ENCODE results near the gene TLE7.
A peak's percentile ranks its signal among the peaks of the same experiment; 100 is the strongest.

The TLE7 gene

GRCh38 chr16:71442051-71442440 is at the start of gene TLE7:
Gene TLE7 (minus strand): TSS chr16:71442054. CDS start chr16:71433324, 8,730 bp downstream.
- Histone ChIP-seq H3K27me3 (ENCODE audit: control insufficient read depth, insufficient read depth, low read length) (peaks cover 3% of the 10 kb centered on the region), H3K4me1 (ENCODE audit: control insufficient read depth, insufficient read depth, low read length) (no peaks in the 10 kb centered on the region), H3K9ac (ENCODE audit: low read length) (no peak within 1 kb of the TSS), H3K9me3 (ENCODE audit: control insufficient read depth, low read length) (no peaks in the 10 kb centered on the region), H3K4me3 (ENCODE audit: low read length) (no peak within 1 kb of the TSS), H3K36me3 (ENCODE audit: control insufficient read depth, insufficient read depth, low read length) (no peaks in the 10 kb centered on the region)

- Histone ChIP-seq H3K36me3 (ENCODE audit: control insufficient read depth, insufficient read depth, low read length) (no peaks in the 10 kb centered on the region), H3K27me3 (ENCODE audit: control insufficient read depth, insufficient read depth, low read length) (no peaks in the 10 kb centered on the region), H3K9me3 (ENCODE audit: control insufficient read depth, low read length) (no peaks in the 10 kb centered on the region), H3K4me3 (ENCODE audit: low read length) (no peak overlapping the region), H3K4me1 (ENCODE audit: control insufficient read depth, insufficient read depth, low read length) (no peaks in the 10 kb centered on the region), H3K9ac (ENCODE audit: low read length) (no peak overlapping the region)
These were observed 49.2 kb upstream of the TLE7 start for GRCh38 chr16:71491054-71491453.

DNA sequence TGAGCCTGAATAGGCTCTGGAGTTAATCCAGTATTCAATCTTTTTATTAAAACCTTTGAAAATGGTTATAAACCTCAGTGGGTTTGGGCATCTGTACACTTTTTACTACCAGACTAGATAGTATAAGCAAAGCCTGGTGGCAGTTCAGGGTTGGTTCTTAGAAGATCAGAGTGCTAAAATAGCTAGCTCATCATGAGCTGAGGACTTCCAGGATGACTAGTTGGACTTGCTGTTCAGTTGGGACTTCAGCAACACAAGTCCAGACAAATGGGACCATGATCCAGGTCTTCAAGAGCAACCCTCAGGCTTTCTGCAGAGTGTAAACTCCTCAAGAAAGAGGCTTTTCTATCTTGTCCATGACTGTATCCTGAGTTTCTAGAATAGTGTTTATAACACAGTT is 48.5 kb upstream of the TLE7 start:
- Histone ChIP-seq H3K27me3 (ENCODE audit: control insufficient read depth, insufficient read depth, low read length) (no peaks in the 10 kb centered on the region), H3K4me1 (ENCODE audit: control insufficient read depth, insufficient read depth, low read length) (no peaks in the 10 kb centered on the region), H3K9ac (ENCODE audit: low read length) (no peak overlapping the region), H3K36me3 (ENCODE audit: control insufficient read depth, insufficient read depth, low read length) (no peaks in the 10 kb centered on the region), H3K9me3 (ENCODE audit: control insufficient read depth, low read length) (no peaks in the 10 kb centered on the region), H3K4me3 (ENCODE audit: low read length) (no peak overlapping the region)

DNA sequence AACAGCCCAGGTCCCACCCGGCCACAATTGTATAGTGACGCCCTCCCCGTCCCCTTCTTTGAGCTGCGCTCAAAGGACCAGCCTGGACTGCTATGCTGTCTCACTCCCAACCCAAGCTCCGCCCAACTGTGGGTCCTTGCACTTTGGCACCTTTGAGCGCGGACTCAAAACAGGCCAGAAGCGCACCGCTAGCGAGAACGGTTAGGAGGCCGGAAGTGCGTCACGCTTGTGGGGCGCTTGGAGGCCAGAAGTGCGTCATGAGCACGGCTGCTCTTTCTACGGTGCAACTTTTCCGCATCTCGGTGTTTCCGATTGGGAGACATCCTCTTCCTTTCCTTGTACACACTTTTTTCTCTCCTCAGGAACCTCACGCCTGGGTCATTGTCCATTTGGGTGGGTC is 47.3 kb upstream of the TLE7 start, which contains the start of gene ZNF19:
TSS of gene ZNF19 (minus strand) at position 203 of the 400 bp plus-strand sequence. CDS start 7,210 bp downstream, outside the sequence.
- H3K27me3 ChIP-seq (ENCODE audit: control insufficient read depth, insufficient read depth, low read length), result no peaks in the 10 kb centered on the region
- H3K9me3 ChIP-seq (ENCODE audit: control insufficient read depth, low read length), result no peaks in the 10 kb centered on the region
- H3K9ac ChIP-seq (ENCODE audit: low read length), result no peak within 1 kb of the TSS
- no peaks in the 10 kb centered on the region for H3K4me1 ChIP-seq (ENCODE audit: control insufficient read depth, insufficient read depth, low read length)
- no peak within 1 kb of the TSS for H3K4me3 ChIP-seq (ENCODE audit: low read length)
- no peaks in the 10 kb centered on the region for H3K36me3 ChIP-seq (ENCODE audit: control insufficient read depth, insufficient read depth, low read length)

GRCh38 chr16:71484006-71484893 is 42.4 kb upstream of the TLE7 start:
- Histone ChIP-seq H3K36me3 (ENCODE audit: control insufficient read depth, insufficient read depth, low read length) (no peaks in the 10 kb centered on the region), H3K4me1 (ENCODE audit: control insufficient read depth, insufficient read depth, low read length) (no peaks in the 10 kb centered on the region), H3K9me3 (ENCODE audit: control insufficient read depth, low read length) (no peaks in the 10 kb centered on the region), H3K4me3 (ENCODE audit: low read length) (peak overlapping the region; percentile 99), H3K27me3 (ENCODE audit: control insufficient read depth, insufficient read depth, low read length) (no peaks in the 10 kb centered on the region), H3K9ac (ENCODE audit: low read length) (peak overlapping the region; percentile 92)

DNA sequence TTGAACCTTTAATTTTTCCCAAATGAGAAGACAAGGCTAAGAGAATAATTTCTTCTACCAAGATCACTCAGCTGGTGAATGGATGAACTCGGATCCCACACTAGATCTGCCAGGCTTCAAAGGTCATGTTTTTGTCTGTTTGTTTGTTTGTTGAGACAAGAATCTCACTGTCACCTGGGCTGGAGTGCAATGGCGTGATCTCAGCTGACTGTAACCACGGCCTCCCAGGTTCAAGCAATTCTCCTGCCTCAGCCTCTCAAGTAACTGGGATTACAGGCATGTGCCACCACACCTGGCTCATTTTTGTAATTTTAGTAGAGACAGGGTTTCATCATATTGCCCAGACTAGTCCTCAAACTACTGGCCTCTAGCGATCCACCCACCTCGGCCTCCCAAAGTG is 40.7 kb upstream of the TLE7 start:
- no peaks in the 10 kb centered on the region for H3K4me1 ChIP-seq (ENCODE audit: control insufficient read depth, insufficient read depth, low read length)
- no peaks in the 10 kb centered on the region for H3K36me3 ChIP-seq (ENCODE audit: control insufficient read depth, insufficient read depth, low read length)
- no peak overlapping the region for H3K4me3 ChIP-seq (ENCODE audit: low read length)
- no peaks in the 10 kb centered on the region for H3K9me3 ChIP-seq (ENCODE audit: control insufficient read depth, low read length)
- H3K9ac ChIP-seq (ENCODE audit: low read length), result no peak overlapping the region
- no peaks in the 10 kb centered on the region for H3K27me3 ChIP-seq (ENCODE audit: control insufficient read depth, insufficient read depth, low read length)

- H3K4me1 ChIP-seq (ENCODE audit: control insufficient read depth, insufficient read depth, low read length), result no peaks in the 10 kb centered on the region
- no peak overlapping the region for H3K9ac ChIP-seq (ENCODE audit: low read length)
- H3K27me3 ChIP-seq (ENCODE audit: control insufficient read depth, insufficient read depth, low read length), result no peaks in the 10 kb centered on the region
- no peaks in the 10 kb centered on the region for H3K9me3 ChIP-seq (ENCODE audit: control insufficient read depth, low read length)
- no peak overlapping the region for H3K4me3 ChIP-seq (ENCODE audit: low read length)
- H3K36me3 ChIP-seq (ENCODE audit: control insufficient read depth, insufficient read depth, low read length), result no peaks in the 10 kb centered on the region
These were observed 39.1 kb upstream of the TLE7 start for GRCh38 chr16:71480956-71481355.

- H3K36me3 ChIP-seq (ENCODE audit: control insufficient read depth, insufficient read depth, low read length), result no peaks in the 10 kb centered on the region
- H3K4me1 ChIP-seq (ENCODE audit: control insufficient read depth, insufficient read depth, low read length), result no peaks in the 10 kb centered on the region
- no peaks in the 10 kb centered on the region for H3K27me3 ChIP-seq (ENCODE audit: control insufficient read depth, insufficient read depth, low read length)
- H3K9ac ChIP-seq (ENCODE audit: low read length), result no peak overlapping the region
- no peaks in the 10 kb centered on the region for H3K9me3 ChIP-seq (ENCODE audit: control insufficient read depth, low read length)
- H3K4me3 ChIP-seq (ENCODE audit: low read length), result no peak overlapping the region
These were observed 37.6 kb upstream of the TLE7 start for GRCh38 chr16:71479420-71479819.

DNA sequence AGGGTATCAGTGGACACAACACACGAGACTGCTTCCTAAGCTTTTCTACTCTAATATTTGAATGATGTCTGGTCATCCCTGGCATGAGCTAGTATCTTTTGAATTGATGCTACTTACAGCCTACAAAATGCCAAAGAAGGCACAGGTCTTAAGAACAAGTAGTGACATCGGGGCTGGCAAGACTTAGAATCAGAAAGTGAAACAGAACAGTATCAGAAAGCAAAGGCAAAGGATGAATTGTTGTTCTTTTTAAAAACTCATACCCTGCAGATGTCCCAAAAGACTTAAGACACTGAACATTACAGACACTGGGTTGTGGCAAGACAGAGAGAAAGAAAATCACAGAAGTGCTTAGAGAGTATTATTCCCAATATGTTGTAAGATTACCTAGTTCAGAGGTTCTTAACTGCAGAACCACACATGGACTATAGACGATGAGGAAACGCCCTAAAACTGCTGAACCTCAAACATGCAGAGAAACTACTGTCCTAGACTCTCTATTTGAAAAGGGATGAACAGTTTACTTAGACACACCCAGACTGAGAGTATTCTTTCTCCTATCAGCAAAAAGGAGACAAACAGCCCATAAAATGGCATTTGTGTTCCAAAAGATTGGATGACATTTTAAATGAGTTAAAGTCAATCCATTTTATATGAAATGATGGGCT is 34.7 kb upstream of the TLE7 start:
- H3K36me3 ChIP-seq (ENCODE audit: control insufficient read depth, insufficient read depth, low read length), result no peaks in the 10 kb centered on the region
- no peaks in the 10 kb centered on the region for H3K4me1 ChIP-seq (ENCODE audit: control insufficient read depth, insufficient read depth, low read length)
- H3K27me3 ChIP-seq (ENCODE audit: control insufficient read depth, insufficient read depth, low read length), result no peaks in the 10 kb centered on the region

DNA sequence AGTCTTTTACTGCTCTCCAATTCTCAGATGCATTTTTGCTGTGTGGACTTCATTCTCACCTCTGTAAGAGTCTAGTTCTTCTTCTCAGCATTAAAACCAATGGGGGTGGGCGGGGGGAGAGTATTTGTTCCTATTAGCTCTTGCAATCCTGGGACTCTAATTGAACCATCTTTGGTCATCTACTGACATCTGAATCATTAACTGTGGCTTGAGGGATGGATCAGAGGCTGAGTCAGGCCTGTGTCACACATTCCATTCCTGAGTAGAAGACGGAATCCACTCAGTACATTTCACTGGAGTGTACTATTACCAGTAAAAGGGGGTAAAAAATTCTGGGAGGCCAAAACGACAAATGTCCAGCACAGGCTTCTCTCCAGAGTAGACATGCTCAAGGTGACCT is 33.0 kb upstream of the TLE7 start:
- Histone ChIP-seq H3K4me1 (ENCODE audit: control insufficient read depth, insufficient read depth, low read length) (no peaks in the 10 kb centered on the region), H3K36me3 (ENCODE audit: control insufficient read depth, insufficient read depth, low read length) (no peaks in the 10 kb centered on the region), H3K9me3 (ENCODE audit: control insufficient read depth, low read length) (no peaks in the 10 kb centered on the region), H3K9ac (ENCODE audit: low read length) (no peak overlapping the region), H3K4me3 (ENCODE audit: low read length) (no peak overlapping the region), H3K27me3 (ENCODE audit: control insufficient read depth, insufficient read depth, low read length) (no peaks in the 10 kb centered on the region)

More for the DNA sequence above, 34.7 kb upstream of the TLE7 start:
- H3K9ac ChIP-seq (ENCODE audit: low read length), result no peak overlapping the region
- H3K4me3 ChIP-seq (ENCODE audit: low read length), result no peak overlapping the region
- no peaks in the 10 kb centered on the region for H3K9me3 ChIP-seq (ENCODE audit: control insufficient read depth, low read length)

DNA sequence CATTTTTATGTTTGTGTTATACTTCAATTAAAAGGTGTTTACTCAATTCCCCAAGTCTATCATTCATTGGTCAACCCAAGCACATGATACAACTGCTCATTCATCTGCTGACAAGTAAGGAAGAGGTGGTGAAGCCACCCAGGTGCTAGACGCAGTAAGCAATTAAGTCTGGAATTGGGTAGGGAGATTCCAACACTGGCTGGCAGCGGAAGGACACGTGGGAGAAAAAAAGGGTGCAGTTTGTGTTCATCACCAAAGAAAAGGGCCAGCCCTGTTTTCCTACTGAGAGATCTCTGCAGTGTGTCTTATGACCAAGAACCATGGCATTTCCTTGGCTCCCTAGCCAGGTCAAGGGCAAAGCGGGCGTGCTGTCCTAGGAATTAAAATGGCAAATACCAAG is 32.0 kb upstream of the TLE7 start:
- Histone ChIP-seq H3K9me3 (ENCODE audit: control insufficient read depth, low read length) (no peaks in the 10 kb centered on the region), H3K4me1 (ENCODE audit: control insufficient read depth, insufficient read depth, low read length) (no peaks in the 10 kb centered on the region), H3K36me3 (ENCODE audit: control insufficient read depth, insufficient read depth, low read length) (no peaks in the 10 kb centered on the region), H3K27me3 (ENCODE audit: control insufficient read depth, insufficient read depth, low read length) (no peaks in the 10 kb centered on the region), H3K9ac (ENCODE audit: low read length) (no peak overlapping the region), H3K4me3 (ENCODE audit: low read length) (no peak overlapping the region)

GRCh38 chr16:71472931-71473330 is 31.1 kb upstream of the TLE7 start:
- Histone ChIP-seq H3K9ac (ENCODE audit: low read length) (no peak overlapping the region), H3K4me1 (ENCODE audit: control insufficient read depth, insufficient read depth, low read length) (no peaks in the 10 kb centered on the region), H3K36me3 (ENCODE audit: control insufficient read depth, insufficient read depth, low read length) (no peaks in the 10 kb centered on the region), H3K27me3 (ENCODE audit: control insufficient read depth, insufficient read depth, low read length) (no peaks in the 10 kb centered on the region), H3K9me3 (ENCODE audit: control insufficient read depth, low read length) (no peaks in the 10 kb centered on the region), H3K4me3 (ENCODE audit: low read length) (no peak overlapping the region)

All from mucosa of stomach (tissue), 1 donor.